ENCODE results near the gene NDUFA8. TPM values are rescaled to one million over a fixed set of nuclear protein-coding genes. Genes with fewer than 3 reads are reported as not detected.

NDUFA8 gene
- total RNA-seq, 1 experiment from 2014 or later: 168 TPM

GRCh38 chr9:122184551-122184950 lies 25.0 kb upstream of the NDUFA8 start:
- no peak for DNase-seq (ENCODE audit: low spot score)

- DNase-seq (ENCODE audit: low spot score): no peak
Observed at GRCh38 chr9:122183501-122183900, 23.9 kb upstream of the NDUFA8 start.

DNA sequence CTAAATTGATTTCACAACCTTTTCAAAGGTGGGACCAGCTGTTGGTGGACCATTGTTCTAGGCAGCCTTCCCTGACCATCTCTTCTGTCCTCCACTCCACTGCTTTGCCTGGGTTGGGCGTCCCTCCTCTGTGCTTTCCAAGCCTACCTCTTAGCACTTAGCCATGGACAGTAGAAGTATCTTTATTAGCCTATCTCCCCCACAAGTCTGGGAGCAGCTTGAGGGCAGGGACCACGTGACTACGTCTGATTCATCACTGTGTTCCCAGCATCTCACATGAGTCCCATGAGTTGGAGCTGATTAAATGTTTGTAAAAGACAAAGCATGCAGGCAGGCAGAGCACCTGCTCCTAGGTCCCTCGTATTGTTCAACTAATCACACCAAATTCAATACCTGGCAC lies 21.1 kb upstream of the NDUFA8 start:
- peak; percentile 93 for DNase-seq (ENCODE audit: low spot score)

- DNase-seq (ENCODE audit: low spot score): peak; percentile 75
Observed at GRCh38 chr9:122179690-122180074, 20.1 kb upstream of the NDUFA8 start.

DNA sequence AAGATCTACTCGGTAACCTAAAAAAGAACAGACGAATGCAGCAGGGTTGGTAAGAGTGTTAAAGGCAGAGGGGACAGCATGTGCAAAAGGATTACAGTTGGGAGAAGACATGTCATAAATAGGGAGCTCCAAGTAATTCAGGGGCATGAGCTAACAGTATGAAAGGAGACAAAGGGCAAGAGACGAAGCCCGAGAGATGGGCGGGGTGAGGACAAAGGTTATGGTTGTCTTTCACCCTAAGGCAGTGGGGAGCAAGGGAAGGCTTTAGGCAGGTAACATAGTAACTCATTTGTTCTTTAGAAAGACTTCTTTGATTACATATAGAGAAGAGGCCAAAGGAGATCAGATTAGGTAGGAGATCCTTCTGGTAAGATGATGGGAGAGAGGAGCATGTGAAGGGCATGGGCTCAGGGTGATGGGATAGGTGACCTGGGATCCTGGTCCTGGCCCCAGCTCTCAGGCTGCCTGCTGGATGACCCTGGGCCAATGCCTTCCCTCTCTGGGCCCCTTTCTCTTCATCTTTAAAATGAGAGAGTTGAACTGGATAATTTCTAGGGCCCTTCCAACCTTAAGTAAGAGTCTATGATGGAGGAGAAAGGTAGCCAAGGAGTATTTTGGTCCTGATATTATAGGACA lies 19.6 kb upstream of the NDUFA8 start:
- no peak for DNase-seq (ENCODE audit: low spot score)

- DNase-seq (ENCODE audit: low spot score): no peak
Observed at GRCh38 chr9:122176916-122177315, 17.3 kb upstream of the NDUFA8 start.

- no peak for DNase-seq (ENCODE audit: low spot score)
Observed at GRCh38 chr9:122173670-122174069, 14.1 kb upstream of the NDUFA8 start.

GRCh38 chr9:122172131-122172530 lies 12.6 kb upstream of the NDUFA8 start:
- DNase-seq (ENCODE audit: low spot score): no peak

DNA sequence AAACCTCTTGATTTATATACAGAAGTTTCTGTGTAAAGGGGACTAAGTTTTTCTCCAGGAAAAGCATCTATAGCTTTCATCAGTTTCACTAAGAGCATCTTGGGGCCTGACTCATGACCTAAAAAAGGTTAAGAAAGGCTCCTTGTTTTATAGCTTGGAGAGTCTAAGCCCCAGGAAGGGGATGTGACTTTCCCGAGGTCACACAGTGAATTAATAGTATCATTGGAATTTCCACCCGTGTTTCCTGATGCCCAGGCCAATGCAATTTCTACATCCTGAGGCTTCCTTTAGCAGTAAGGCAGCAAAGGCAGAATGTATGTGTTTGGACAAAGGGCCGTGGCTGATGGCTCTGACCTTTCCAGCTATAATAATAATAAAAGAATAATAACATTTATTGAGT lies 8.8 kb upstream of the NDUFA8 start:
- DNase-seq (ENCODE audit: low spot score): no peak

DNA sequence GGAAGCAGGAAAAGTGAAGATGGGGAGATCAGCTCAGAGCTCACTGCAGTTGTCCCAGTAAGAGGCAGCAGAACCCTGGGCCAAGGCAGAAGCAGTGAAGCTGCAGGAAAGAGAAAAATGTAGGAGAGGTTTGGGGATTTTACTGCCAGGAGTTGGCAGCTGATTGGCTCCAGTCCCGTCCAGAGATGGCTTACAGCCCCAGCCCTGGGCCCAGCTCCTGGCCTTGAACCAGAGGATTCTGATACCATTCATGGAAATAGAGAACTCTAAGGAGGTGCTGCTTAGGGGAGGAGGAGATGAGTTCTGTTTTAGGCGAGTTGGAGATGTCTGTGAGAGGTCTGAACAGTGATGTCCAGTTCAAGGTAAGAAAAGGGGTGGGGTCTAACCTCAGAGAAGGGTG lies 4.7 kb upstream of the NDUFA8 start:
- DNase-seq (ENCODE audit: low spot score): no peak

DNA sequence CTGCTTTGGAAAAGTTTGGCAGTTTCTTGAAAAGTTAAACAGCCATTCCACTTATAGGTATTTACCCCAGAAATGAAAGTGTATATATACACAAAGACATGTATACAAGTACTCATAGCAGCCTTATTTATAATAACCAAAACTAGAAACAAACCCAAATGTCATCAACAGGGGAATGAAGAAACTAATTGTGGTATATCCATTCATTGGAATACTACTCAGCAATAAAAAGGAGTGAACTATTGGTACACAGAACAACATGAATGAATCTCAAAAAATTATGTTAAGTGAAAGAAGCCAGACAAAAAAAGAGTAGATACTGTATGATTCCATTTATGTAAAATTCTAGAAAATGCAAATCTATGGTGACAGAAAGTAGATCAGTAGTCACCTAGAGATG lies 2.8 kb upstream of the NDUFA8 start:
- DNase-seq (ENCODE audit: low spot score): no peak

GRCh38 chr9:122159925-122160246 lies 307 bp upstream of the NDUFA8 start:
- DNase-seq (ENCODE audit: low spot score): no peak

GRCh38 chr9:122158202-122158601 lies 1.4 kb downstream of the NDUFA8 start:
- no peak for DNase-seq (ENCODE audit: low spot score)

DNA sequence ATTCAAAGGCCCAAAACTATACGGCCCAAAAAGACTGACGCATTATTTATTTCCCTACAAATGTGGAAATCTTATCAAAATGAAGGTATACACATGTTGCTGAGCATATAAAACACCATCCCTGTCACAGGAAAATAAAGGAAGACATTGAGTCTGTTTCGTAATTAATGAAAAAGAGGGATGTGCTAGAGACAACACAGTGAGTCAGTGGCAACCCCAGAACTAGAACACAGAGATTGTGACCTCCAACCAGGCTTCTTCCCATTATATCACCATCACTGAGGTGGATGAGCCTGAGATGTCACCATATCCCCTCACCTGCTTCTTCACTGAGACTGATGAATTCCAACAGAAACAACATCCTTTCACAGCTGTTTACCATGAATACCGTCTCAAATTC lies 3.8 kb downstream of the NDUFA8 start:
- no peak for DNase-seq (ENCODE audit: low spot score)

GRCh38 chr9:122151267-122151828 lies 8.2 kb downstream of the NDUFA8 start:
- no peak for DNase-seq (ENCODE audit: low spot score)

DNA sequence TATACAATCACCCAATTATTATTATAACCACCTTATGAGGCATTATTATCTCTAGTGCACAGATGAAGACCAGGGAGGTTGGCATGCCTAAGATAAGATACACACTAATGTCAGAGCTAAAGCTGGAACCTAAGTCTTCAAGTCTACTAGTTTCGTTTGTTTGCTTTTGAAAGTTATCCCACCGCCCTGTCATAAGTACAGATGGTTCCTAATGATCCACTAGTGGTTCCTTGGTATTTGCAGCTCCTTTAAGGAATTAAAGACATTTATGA lies 14.1 kb downstream of the NDUFA8 start:
- DNase-seq (ENCODE audit: low spot score): no peak

DNA sequence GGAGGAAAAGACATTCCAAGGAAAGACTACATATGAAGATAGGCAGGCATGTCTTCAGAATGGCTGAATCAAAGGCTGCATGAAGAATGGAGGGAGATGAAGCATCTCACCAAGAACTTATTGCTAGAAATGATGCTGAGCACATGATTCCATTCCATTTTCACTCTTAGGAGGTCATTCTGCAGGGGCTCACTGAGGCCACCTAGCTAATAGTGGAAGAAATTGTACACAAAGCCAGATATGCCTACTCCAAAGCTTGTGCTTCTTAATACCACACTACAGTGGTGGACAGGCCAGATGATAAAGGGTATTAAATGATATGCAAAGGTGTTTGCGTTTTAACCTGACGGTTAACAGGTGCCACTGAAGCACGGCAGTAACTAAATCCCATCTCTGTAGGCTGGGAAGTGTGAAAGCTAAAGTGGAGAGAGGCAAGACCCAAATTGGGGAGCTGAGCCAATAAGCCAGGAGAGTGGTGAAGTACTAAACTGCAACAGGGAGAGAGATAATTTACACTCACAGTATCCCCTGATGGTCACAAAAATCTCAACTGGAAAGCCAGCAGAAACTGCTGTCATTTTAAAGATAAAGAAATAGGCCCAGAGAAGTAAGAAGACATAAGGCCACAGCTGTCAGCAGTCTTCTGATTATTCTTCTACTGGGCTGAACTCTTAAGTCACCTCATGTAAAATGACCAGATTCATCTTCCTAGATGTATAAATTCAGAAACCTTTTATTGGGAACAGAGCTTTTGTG lies 14.6 kb downstream of the NDUFA8 start:
- DNase-seq (ENCODE audit: low spot score): no peak

- DNase-seq (ENCODE audit: low spot score): no peak
Observed at GRCh38 chr9:122143876-122144405, 15.6 kb downstream of the NDUFA8 start.

GRCh38 chr9:122143296-122143695 lies 16.3 kb downstream of the NDUFA8 start:
- no peak for DNase-seq (ENCODE audit: low spot score)

GRCh38 chr9:122141671-122142070 lies 17.9 kb downstream of the NDUFA8 start:
- no peak for DNase-seq (ENCODE audit: low spot score)

DNA sequence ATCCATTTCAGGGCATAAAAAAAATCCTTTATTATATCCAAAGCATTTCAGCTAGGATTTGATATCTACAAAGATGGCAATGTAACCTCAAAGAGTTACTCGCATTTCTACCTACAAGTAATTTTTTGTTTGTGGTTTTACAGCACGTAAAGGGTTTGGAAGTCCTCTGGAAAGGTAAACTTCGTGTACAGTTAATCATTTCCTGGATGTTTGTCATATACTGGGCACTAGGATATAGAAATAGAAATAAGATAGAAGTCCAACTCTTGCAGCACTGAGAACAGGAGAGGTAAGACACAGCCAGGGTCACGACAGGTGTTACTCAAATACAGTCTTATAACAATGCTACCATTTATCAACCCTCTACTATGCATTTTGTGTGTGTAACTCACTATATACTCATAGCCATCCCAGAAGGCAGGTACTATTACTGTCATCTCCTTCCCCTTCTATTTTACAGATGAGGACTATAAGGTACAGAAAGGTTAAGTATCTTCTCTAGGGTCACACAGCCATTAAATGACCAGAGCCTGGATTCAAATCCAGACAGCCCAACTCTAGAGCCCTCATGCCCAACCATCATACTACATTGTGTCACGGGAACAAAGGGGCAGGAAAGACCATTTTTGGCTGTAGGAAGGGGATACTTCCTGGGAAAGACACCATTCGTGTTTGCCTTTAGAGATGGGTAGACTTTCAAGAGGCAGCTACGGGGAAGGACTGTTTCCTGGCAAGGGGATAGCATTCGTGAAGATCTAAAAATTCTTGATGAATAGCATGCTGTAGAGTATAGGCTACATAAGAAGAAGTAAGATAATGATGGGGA lies 19.0 kb downstream of the NDUFA8 start:
- no peak for DNase-seq (ENCODE audit: low spot score)

- DNase-seq (ENCODE audit: low spot score): no peak
Observed at GRCh38 chr9:122138560-122139268, 20.9 kb downstream of the NDUFA8 start.
